ENCODE data around the gene REX1BD.

DNA sequence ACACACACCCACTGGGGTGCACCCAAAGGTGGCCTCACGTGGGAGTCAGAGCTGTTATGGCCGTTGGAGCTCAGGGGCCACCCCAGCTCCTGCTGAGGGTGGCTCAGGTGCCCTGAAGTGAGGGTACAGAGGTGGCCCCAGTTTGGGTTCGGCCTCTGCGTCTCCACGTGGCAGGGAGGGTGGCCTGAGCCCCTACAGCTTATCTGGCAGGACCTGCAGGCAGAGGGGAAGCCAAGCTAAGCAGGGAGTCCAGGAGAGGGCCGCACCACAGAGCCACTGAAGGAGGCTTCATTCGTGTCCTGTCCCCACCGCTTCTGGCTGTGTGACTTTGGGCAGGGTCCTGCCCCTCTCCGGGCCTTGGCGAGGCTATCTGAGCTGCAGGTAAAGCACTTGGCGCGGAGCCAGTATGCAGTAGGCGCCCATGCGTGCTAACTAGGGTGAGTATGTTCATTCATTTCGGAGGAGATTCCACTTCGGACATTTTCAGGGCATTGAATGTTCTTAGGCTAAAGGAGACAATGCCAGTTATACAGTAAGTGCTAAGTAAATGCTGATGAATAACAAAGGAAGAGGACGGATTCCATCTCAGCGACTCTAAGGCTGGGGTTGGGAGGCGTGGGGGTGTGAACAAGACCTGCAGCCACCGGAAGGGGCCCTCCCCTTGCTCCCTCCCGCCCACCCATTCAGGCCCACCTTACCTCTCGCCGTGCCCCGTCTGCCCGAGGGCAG, 4.9 kb downstream of the REX1BD start:
- TF ChIP-seq, protein P1, sequence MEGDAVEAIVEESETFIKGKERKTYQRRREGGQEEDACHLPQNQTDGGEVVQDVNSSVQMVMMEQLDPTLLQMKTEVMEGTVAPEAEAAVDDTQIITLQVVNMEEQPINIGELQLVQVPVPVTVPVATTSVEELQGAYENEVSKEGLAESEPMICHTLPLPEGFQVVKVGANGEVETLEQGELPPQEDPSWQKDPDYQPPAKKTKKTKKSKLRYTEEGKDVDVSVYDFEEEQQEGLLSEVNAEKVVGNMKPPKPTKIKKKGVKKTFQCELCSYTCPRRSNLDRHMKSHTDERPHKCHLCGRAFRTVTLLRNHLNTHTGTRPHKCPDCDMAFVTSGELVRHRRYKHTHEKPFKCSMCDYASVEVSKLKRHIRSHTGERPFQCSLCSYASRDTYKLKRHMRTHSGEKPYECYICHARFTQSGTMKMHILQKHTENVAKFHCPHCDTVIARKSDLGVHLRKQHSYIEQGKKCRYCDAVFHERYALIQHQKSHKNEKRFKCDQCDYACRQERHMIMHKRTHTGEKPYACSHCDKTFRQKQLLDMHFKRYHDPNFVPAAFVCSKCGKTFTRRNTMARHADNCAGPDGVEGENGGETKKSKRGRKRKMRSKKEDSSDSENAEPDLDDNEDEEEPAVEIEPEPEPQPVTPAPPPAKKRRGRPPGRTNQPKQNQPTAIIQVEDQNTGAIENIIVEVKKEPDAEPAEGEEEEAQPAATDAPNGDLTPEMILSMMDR (IDR thresholded peaks at IDR 0.05), result no peak
- no peak for TF ChIP-seq POLR2A (IDR thresholded peaks at IDR 0.05)
